Fibroblast of lung (primary cell): Measurements from ENCODE around the gene ERGIC1.

Source experiments
- EZH2 ChIP-seq: IDR thresholded peaks from 2 replicates; pipeline ENCODE4 v1.5.1; 2012; ENCODE audit warnings: low read length, control low read depth, mild to moderate bottlenecking; ENCODE audit errors: missing control alignments
- TF ChIP-seq, protein P1 (sequence below), 2 donors: IDR thresholded peaks in 1 of 2; conservative IDR thresholded peaks in 1 of 2; 1 replicate in 1 of 2; 2 replicates in 1 of 2; pipeline ENCODE4 v1.5.1; 2011 to 2012; ENCODE audit warnings: low read length in 2 of 2, control low read depth in 1 of 2, inconsistent platforms in 1 of 2, low read depth in 1 of 2, mild to moderate bottlenecking in 1 of 2

DNA sequence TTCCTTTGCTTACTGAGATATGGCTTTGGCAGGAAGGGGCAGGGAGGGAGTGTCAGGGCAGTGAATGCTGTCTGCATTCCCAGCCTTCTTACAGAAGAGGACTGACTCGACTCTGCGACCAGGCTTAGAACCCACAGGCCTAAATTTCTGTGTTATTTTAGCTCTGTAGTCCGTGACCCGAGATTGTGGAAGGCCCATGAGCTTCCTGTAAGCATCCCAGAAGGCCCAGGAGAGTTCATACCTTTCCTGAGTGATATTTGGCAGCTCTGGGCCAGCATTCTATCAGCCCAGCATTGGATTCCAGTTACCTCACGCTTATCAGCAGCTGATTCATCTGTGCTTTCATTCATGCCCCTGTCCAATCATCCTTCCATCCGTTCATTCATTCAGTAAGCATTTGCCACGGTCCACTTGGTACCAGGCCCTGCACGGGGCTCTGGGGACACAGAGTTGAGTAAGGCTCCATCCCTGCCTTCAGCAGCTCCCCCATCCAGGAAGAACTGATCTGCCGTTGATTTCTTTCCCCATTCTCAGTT is 97.0 kb downstream of the ERGIC1 start:
- TF ChIP-seq, protein P1, sequence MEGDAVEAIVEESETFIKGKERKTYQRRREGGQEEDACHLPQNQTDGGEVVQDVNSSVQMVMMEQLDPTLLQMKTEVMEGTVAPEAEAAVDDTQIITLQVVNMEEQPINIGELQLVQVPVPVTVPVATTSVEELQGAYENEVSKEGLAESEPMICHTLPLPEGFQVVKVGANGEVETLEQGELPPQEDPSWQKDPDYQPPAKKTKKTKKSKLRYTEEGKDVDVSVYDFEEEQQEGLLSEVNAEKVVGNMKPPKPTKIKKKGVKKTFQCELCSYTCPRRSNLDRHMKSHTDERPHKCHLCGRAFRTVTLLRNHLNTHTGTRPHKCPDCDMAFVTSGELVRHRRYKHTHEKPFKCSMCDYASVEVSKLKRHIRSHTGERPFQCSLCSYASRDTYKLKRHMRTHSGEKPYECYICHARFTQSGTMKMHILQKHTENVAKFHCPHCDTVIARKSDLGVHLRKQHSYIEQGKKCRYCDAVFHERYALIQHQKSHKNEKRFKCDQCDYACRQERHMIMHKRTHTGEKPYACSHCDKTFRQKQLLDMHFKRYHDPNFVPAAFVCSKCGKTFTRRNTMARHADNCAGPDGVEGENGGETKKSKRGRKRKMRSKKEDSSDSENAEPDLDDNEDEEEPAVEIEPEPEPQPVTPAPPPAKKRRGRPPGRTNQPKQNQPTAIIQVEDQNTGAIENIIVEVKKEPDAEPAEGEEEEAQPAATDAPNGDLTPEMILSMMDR (conservative IDR thresholded peaks at IDR 0.05 in 1 of 2, IDR thresholded peaks at IDR 0.05 in 1 of 2; ENCODE audit: low read depth in 1 of 2, low read length in 2 of 2): no peak
- TF ChIP-seq EZH2: no peak
